Measurements from ENCODE around the gene PKMYT1. TPM values are rescaled to one million over a fixed set of nuclear protein-coding genes. Genes with fewer than 3 reads are reported as not detected.
"Not testable (repeated sequence)": the region's sequence is repeated elsewhere in the genome, so short reads cannot be mapped to it uniquely, and the experiment has no call there.

Gene PKMYT1
- total RNA-seq, 8 experiments from 2014 or later = 0.36 to 48.7 (median 3.6) TPM

- no CpG with 5 or more reads among the region's 26 CpGs for WGBS, 10 experiments
- in situ Hi-C loops (cut with MboI; ENCODE audit: low pct_unique_long_range_greater_than_20kb in 2 of 9, low sequenced_read_pairs in 9 of 9, unreplicated experiment in 9 of 9) = no loop called here
- Histone ChIP-seq H3K27ac (no peak overlapping the region), H3K4me3 (no peak overlapping the region), H3K4me1 (replicated peaks in 1 of 2) (peaks cover 7 to 11% of the 10 kb centered on the region in 2 donors)
- ATAC-seq (replicated peaks in 6 of 8) = peak in 4 of 8 experiments; percentile 11 to 19 (median 16)
Measured at GRCh38 chr16:2954656-2955381, 25.4 kb downstream of the PKMYT1 start.

GRCh38 chr16:2953706-2954627 lies 26.3 kb downstream of the PKMYT1 start:
- WGBS, 10 experiments = 8 to 100% (median 68%) methylated on average over 1 to 18 of the region's 31 CpGs; no CpG with 5 or more reads in 4 of the 10 experiments
- Histone ChIP-seq H3K4me1 (replicated peaks in 1 of 2) (peaks cover 7 to 11% of the 10 kb centered on the region in 2 donors), H3K4me3 (no peak overlapping the region), H3K27ac (no peak overlapping the region)
- in situ Hi-C loops (cut with MboI; ENCODE audit: low pct_unique_long_range_greater_than_20kb in 2 of 9, low sequenced_read_pairs in 9 of 9, unreplicated experiment in 9 of 9) = no loop called here
- peak in 5 of 8 experiments; percentile 15 to 74 (median 70) for ATAC-seq (replicated peaks in 6 of 8)

- in situ Hi-C loops (cut with MboI; ENCODE audit: low pct_unique_long_range_greater_than_20kb in 2 of 9, low sequenced_read_pairs in 9 of 9, unreplicated experiment in 9 of 9) = no loop called here
- H3K4me3 ChIP-seq = no peak overlapping the region
- H3K27ac ChIP-seq = no peak overlapping the region
- H3K4me1 ChIP-seq (replicated peaks in 1 of 2) = peaks cover 7 to 11% of the 10 kb centered on the region in 2 donors
- ATAC-seq (replicated peaks in 6 of 8) = no peak
- WGBS, 10 experiments = 31 to 92% (median 64%) methylated on average over 1 to 8 of the region's 11 CpGs; no CpG with 5 or more reads in 4 of the 10 experiments
Measured at GRCh38 chr16:2952679-2953078, 27.6 kb downstream of the PKMYT1 start.

GRCh38 chr16:2950773-2951172 lies 29.5 kb downstream of the PKMYT1 start:
- in situ Hi-C loops (cut with MboI; ENCODE audit: low pct_unique_long_range_greater_than_20kb in 2 of 9, low sequenced_read_pairs in 9 of 9, unreplicated experiment in 9 of 9) = no loop called here
- 75 to 87% (median 83%) methylated on average over 1 to 12 of the region's 16 CpGs; no CpG with 5 or more reads in 5 of the 10 experiments for WGBS, 10 experiments
- Histone ChIP-seq H3K4me3 (no peak overlapping the region), H3K4me1 (replicated peaks in 1 of 2) (peaks cover 7 to 11% of the 10 kb centered on the region in 2 donors), H3K27ac (no peak overlapping the region)
- ATAC-seq (replicated peaks in 6 of 8) = no peak

GRCh38 chr16:2950353-2950724 lies 29.9 kb downstream of the PKMYT1 start:
- no peak for ATAC-seq (replicated peaks in 6 of 8)
- in situ Hi-C loops (cut with MboI; ENCODE audit: low pct_unique_long_range_greater_than_20kb in 2 of 9, low sequenced_read_pairs in 9 of 9, unreplicated experiment in 9 of 9) = no loop called here
- Histone ChIP-seq H3K27ac (no peak overlapping the region), H3K4me3 (no peak overlapping the region), H3K4me1 (replicated peaks in 1 of 2) (peaks cover 7 to 11% of the 10 kb centered on the region in 2 donors)
- 89 to 90% methylated on average over 9 of the region's 13 CpGs; no CpG with 5 or more reads in 8 of the 10 experiments for WGBS, 10 experiments

GRCh38 chr16:2949705-2950352 lies 30.4 kb downstream of the PKMYT1 start:
- ATAC-seq (replicated peaks in 6 of 8) = no peak
- in situ Hi-C loops (cut with MboI; ENCODE audit: low pct_unique_long_range_greater_than_20kb in 2 of 9, low sequenced_read_pairs in 9 of 9, unreplicated experiment in 9 of 9) = no loop called here
- 76 to 100% (median 87%) methylated on average over 1 to 6 of the region's 19 CpGs; no CpG with 5 or more reads in 4 of the 10 experiments for WGBS, 10 experiments
- no peak overlapping the region for H3K4me3 ChIP-seq
- H3K4me1 ChIP-seq (replicated peaks in 1 of 2) = peaks cover 7 to 11% of the 10 kb centered on the region in 2 donors
- H3K27ac ChIP-seq = no peak overlapping the region

- peak in 4 of 8 experiments; percentile 3 to 13 (median 8) for ATAC-seq (replicated peaks in 6 of 8)
- WGBS, 10 experiments = 87 to 98% (median 93%) methylated on average over 3 to 9 of the region's 36 CpGs; no CpG with 5 or more reads in 5 of the 10 experiments
- no peak overlapping the region for H3K27ac ChIP-seq
- in situ Hi-C loops (cut with MboI; ENCODE audit: low pct_unique_long_range_greater_than_20kb in 2 of 9, low sequenced_read_pairs in 9 of 9, unreplicated experiment in 9 of 9) = no loop called here
- no peak overlapping the region for H3K4me3 ChIP-seq
- H3K4me1 ChIP-seq (replicated peaks in 1 of 2) = peaks cover 4 to 5% of the 10 kb centered on the region in 2 donors
Measured at GRCh38 chr16:2948807-2949704, 31.2 kb downstream of the PKMYT1 start.

- Histone ChIP-seq H3K4me1 (replicated peaks in 1 of 2) (no peaks in the 10 kb centered on the region), H3K27ac (no peak overlapping the region), H3K4me3 (no peak overlapping the region)
- 83 to 100% (median 93%) methylated on average over 1 to 4 of the region's 4 CpGs; no CpG with 5 or more reads in 2 of the 10 experiments for WGBS, 10 experiments
- in situ Hi-C loops (cut with MboI; ENCODE audit: low pct_unique_long_range_greater_than_20kb in 2 of 9, low sequenced_read_pairs in 9 of 9, unreplicated experiment in 9 of 9) = no loop called here
- no peak for ATAC-seq (replicated peaks in 6 of 8)
Measured at GRCh38 chr16:2946649-2947048, 33.6 kb downstream of the PKMYT1 start.

GRCh38 chr16:2943716-2944115 lies 36.5 kb downstream of the PKMYT1 start:
- H3K27ac ChIP-seq; in situ Hi-C loops (cut with MboI; ENCODE audit: low pct_unique_long_range_greater_than_20kb in 2 of 9, low sequenced_read_pairs in 9 of 9, unreplicated experiment in 9 of 9); ATAC-seq (replicated peaks in 6 of 8); H3K4me3 ChIP-seq; H3K4me1 ChIP-seq (replicated peaks in 1 of 2): not testable (repeated sequence)
- 69 to 100% (median 87%) methylated on average over 1 to 5 of the region's 12 CpGs; no CpG with 5 or more reads in 4 of the 10 experiments for WGBS, 10 experiments

- no peak overlapping the region for H3K4me3 ChIP-seq
- in situ Hi-C loops (cut with MboI; ENCODE audit: low pct_unique_long_range_greater_than_20kb in 2 of 9, low sequenced_read_pairs in 9 of 9, unreplicated experiment in 9 of 9) = no loop called here
- no peak for ATAC-seq (replicated peaks in 6 of 8)
- H3K27ac ChIP-seq = no peak overlapping the region
- WGBS, 10 experiments = 73 to 100% (median 93%) methylated on average over 1 to 4 of the region's 4 CpGs; no CpG with 5 or more reads in 1 of the 10 experiments
- no peaks in the 10 kb centered on the region for H3K4me1 ChIP-seq (replicated peaks in 1 of 2)
Measured at GRCh38 chr16:2942045-2942444, 38.2 kb downstream of the PKMYT1 start.

GRCh38 chr16:2939968-2940367 lies 40.3 kb downstream of the PKMYT1 start:
- Histone ChIP-seq H3K4me3 (no peak overlapping the region), H3K4me1 (replicated peaks in 1 of 2) (no peaks in the 10 kb centered on the region), H3K27ac (no peak overlapping the region)
- WGBS, 10 experiments = 83 to 100% (median 86%) methylated on average over 1 to 2 of the region's 2 CpGs; no CpG with 5 or more reads in 7 of the 10 experiments
- no peak for ATAC-seq (replicated peaks in 6 of 8)
- in situ Hi-C loops (cut with MboI; ENCODE audit: low pct_unique_long_range_greater_than_20kb in 2 of 9, low sequenced_read_pairs in 9 of 9, unreplicated experiment in 9 of 9) = no loop called here

- in situ Hi-C loops (cut with MboI; ENCODE audit: low pct_unique_long_range_greater_than_20kb in 2 of 9, low sequenced_read_pairs in 9 of 9, unreplicated experiment in 9 of 9) = no loop called here
Measured at GRCh38 chr16:2938206-2938605, 42.0 kb downstream of the PKMYT1 start.

More at GRCh38 chr16:2938206-2938605, 42.0 kb downstream of the PKMYT1 start:
- Histone ChIP-seq H3K4me1 (replicated peaks in 1 of 2) (no peaks in the 10 kb centered on the region), H3K4me3 (no peak overlapping the region), H3K27ac (no peak overlapping the region)
- ATAC-seq (replicated peaks in 6 of 8) = peak in 1 of 8 experiments; percentile 10
- 98 to 100% methylated on average over 7 to 8 of the region's 12 CpGs; no CpG with 5 or more reads in 8 of the 10 experiments for WGBS, 10 experiments

All from motor neuron (in vitro differentiated cells).